Measurements from ENCODE around the gene LIPE.

DNA sequence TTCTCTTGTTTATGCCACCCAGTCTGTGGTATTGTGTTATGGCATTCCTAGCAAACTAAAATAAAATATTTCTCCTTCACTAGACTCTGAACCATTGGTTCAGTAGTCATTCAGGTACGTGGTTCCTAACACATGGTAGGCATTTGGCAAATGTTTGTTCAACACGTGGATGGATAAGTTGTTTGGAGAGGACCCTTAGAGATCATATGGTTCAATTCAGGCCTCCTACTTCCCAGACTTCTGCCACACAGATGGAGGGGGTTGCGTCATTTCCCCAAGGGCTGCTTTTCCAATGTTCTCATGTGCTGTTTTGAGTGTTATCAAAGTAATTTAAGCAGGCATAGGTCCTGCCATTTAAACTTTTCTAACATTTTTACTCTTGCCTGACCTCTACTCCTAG lies 8.8 kb upstream of the LIPE start:
- TF ChIP-seq CTCF (IDR thresholded peaks at IDR 0.05) (no peak), POLR2A (IDR thresholded peaks at IDR 0.05) (no peak)
